Activated CD4-positive, CD25-positive, alpha-beta regulatory T cell treated with anti-CD3 and anti-CD28 coated beads, Interleukin-2, amount 50 U/mL, for 24 hours (primary cell): ENCODE measurements around the gene CDH23.
A peak's percentile ranks its signal among the peaks of the same experiment; 100 is the strongest.

Experiments used
- ATAC-seq, 2 donors: fragments of 150-1000 bp; cut with Tn5 transposase; one replicate each; pipeline ENCODE4 v1.10.0; 2021; ENCODE audit warnings: mild to moderate bottlenecking in 1 of 2, moderate library complexity in 1 of 2

The CDH23 gene

GRCh38 chr10:71517298-71518169 is 120.8 kb downstream of the CDH23 start:
- ATAC-seq = no peak

GRCh38 chr10:71520042-71520441 is 123.3 kb downstream of the CDH23 start:
- ATAC-seq = no peak

- ATAC-seq = no peak
These were observed 125.1 kb downstream of the CDH23 start for GRCh38 chr10:71521504-71522441.

GRCh38 chr10:71522442-71523144 is 125.9 kb downstream of the CDH23 start:
- ATAC-seq = no peak

- no peak for ATAC-seq
These were observed 127.0 kb downstream of the CDH23 start for GRCh38 chr10:71523756-71524155.

- ATAC-seq = no peak
These were observed 128.4 kb downstream of the CDH23 start for GRCh38 chr10:71525092-71525491.

- ATAC-seq = no peak
These were observed 129.0 kb downstream of the CDH23 start for GRCh38 chr10:71525721-71526120.

- ATAC-seq = no peak
These were observed 129.9 kb downstream of the CDH23 start for GRCh38 chr10:71526653-71527052.

- ATAC-seq = no peak
These were observed 130.4 kb downstream of the CDH23 start for GRCh38 chr10:71527135-71527534.

GRCh38 chr10:71528371-71529206 is 131.9 kb downstream of the CDH23 start:
- ATAC-seq = no peak

- ATAC-seq = no peak
These were observed 132.6 kb downstream of the CDH23 start for GRCh38 chr10:71529207-71529827.

GRCh38 chr10:71530781-71531180 is 134.1 kb downstream of the CDH23 start:
- no peak for ATAC-seq

GRCh38 chr10:71531485-71532446 is 135.0 kb downstream of the CDH23 start:
- ATAC-seq = peak; percentile 90

- ATAC-seq = no peak
These were observed 136.2 kb downstream of the CDH23 start for GRCh38 chr10:71532878-71533277.

GRCh38 chr10:71533936-71534335 is 137.2 kb downstream of the CDH23 start:
- ATAC-seq = no peak

GRCh38 chr10:71534568-71535194 is 138.0 kb downstream of the CDH23 start:
- ATAC-seq = no peak

GRCh38 chr10:71536332-71536731 is 139.6 kb downstream of the CDH23 start:
- ATAC-seq = no peak

- ATAC-seq = no peak
These were observed 140.4 kb downstream of the CDH23 start for GRCh38 chr10:71537125-71537524.

GRCh38 chr10:71537681-71538080 is 141.0 kb downstream of the CDH23 start:
- no peak for ATAC-seq
